HG02973 (cell line): Measurements from ENCODE around the gene RRBP1.

Source experiments
- ATAC-seq: cut with Tn5 transposase; IDR thresholded peaks from one replicate; pipeline ENCODE4 v1.9.1; 2021; ENCODE audit warnings: moderate library complexity; ENCODE audit not compliant: unreplicated experiment

Gene RRBP1, protein sequence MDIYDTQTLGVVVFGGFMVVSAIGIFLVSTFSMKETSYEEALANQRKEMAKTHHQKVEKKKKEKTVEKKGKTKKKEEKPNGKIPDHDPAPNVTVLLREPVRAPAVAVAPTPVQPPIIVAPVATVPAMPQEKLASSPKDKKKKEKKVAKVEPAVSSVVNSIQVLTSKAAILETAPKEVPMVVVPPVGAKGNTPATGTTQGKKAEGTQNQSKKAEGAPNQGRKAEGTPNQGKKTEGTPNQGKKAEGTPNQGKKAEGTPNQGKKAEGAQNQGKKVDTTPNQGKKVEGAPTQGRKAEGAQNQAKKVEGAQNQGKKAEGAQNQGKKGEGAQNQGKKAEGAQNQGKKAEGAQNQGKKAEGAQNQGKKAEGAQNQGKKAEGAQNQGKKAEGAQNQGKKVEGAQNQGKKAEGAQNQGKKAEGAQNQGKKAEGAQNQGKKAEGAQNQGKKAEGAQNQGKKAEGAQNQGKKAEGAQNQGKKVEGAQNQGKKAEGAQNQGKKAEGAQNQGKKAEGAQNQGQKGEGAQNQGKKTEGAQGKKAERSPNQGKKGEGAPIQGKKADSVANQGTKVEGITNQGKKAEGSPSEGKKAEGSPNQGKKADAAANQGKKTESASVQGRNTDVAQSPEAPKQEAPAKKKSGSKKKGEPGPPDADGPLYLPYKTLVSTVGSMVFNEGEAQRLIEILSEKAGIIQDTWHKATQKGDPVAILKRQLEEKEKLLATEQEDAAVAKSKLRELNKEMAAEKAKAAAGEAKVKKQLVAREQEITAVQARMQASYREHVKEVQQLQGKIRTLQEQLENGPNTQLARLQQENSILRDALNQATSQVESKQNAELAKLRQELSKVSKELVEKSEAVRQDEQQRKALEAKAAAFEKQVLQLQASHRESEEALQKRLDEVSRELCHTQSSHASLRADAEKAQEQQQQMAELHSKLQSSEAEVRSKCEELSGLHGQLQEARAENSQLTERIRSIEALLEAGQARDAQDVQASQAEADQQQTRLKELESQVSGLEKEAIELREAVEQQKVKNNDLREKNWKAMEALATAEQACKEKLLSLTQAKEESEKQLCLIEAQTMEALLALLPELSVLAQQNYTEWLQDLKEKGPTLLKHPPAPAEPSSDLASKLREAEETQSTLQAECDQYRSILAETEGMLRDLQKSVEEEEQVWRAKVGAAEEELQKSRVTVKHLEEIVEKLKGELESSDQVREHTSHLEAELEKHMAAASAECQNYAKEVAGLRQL (N-terminal part only)

DNA sequence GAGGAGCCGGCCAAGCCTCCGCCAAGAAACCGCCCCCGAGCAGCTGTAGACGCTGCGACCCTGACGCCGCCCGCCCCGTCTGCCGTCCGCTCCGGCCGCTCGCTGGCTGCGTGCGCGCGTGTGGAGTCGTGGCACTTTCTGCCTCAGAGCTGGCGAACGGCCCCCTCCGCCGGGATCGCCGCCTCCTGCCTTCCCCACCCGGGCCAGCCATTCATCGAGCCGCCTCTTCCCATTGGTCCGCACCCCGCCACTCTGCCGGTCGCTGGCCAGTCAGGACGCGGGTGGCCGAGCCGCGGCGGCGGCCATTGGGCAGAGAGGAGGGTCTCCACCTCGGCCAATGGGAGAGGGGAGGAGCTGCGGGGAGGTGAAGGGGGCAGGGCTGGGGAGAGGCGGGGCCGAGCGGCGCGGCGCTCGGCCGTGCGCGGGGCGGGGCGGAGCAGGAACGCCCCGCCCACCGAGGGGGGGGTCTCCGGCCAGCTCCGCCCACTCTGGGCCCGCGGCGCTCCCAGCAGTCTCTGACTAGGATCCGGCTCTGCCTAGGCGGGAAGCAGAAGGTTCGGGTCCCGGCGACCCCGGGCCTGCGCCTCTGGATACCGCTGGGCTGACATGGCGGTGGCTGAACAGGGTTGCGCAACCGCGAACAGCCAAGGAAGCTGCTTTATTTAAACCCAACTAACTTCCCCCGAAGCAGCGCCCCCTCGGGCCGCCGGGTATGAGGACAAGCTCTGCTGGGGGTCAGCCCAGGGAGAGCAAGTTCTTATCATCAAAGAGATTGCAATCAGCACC is at the start of gene RRBP1:
TSS of gene RRBP1 (minus strand) at position 140 of the 786 bp plus-strand sequence. CDS start 21,735 bp downstream, outside the sequence.
- peak; percentile 85 for ATAC-seq

DNA sequence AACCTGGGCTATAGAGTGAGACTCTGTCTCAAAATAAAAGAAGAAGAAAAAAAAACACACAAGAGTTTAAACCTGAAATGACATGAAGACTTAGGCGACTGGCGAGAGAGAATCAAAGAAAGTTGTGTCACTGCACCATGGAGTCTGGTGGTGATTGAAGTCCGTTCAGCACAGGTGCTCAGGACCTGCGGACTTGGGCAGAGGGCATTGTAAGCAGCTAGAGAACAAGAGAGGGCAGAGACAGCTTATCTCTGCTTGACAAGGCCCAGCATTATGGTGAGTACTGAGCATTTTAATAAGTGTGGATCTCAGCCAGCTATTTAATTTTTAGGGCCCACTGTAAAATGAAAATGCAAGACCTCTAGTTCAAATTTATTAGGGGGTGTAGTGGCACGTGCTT is 49.2 kb upstream of the RRBP1 start:
- ATAC-seq = no peak

DNA sequence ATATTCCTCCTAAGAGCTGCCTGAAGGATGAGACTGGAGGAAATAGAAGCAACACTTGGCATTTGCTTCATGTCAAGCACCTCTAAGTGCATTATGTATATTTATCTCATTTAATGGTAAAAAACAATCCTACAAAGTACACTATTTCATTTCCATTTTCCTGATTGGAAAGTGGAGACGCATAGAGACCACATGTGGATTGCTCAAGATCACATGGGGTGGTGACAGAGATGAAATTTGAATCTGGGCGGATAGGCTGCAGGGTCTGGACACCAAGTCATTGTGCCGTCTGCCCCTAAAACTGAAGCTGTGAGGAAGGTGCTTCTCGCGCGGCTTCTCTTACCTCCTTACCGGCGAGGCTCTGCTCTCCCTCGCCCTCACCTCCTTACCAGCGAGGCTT is 48.0 kb upstream of the RRBP1 start:
- ATAC-seq = no peak

DNA sequence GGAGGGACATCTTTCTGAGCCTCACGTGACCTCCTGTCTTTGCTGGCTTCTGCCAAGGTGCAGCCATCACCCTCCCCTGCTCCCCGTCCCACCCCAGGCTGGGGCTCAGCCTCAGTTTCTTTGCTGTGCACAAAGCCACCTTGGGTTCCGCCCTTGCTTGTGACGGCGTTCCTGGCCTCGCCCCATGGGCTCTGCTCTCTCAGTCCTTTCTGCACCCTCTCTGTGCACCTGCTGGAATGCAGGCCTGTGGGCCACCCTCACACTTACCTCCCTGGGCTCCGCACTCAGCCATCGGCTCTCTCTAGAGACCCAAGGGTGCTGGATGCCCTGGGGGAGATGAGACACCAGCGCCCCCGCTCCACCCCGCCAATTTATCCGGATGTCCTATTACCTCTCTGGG is 46.0 kb upstream of the RRBP1 start:
- ATAC-seq = no peak

DNA sequence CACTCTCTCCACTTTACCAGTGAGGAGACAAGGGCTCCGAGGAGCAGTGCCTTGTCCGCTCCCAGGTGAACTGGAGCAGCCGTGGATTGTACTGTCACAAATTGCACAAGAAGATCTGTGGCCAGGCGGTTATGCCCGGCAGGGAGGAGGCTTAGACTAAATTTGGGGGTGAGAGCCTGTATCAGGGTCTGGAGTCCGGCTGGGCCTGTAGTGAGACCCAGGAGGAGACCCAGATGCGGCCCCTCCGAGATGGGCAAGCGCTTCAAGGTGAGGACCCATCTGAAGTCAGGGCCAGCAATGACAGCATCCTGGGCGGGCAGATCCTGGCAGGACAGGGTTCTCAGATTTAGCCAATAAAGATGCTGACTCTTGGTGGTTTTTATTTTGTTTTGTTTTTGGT is 45.3 kb upstream of the RRBP1 start:
- ATAC-seq = no peak

DNA sequence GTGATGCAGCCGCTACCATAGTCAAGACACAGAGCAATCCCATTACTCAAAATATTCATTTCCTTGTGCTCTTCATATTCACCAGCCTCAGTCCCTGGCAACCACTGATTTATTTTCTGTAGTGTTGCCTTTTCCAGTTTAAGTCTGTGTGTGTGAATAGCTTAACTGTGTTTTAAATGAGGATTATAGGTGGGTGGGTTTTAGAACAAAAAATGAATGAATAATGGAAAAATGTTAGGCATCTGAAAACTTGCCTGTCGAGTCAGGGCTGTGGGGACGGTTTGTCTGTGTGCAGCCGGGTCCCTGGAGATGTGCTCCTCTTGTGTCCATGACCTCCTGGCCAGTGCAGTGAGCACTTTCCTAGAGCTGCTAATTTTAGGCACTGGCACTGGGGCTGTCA is 44.9 kb upstream of the RRBP1 start:
- no peak for ATAC-seq

DNA sequence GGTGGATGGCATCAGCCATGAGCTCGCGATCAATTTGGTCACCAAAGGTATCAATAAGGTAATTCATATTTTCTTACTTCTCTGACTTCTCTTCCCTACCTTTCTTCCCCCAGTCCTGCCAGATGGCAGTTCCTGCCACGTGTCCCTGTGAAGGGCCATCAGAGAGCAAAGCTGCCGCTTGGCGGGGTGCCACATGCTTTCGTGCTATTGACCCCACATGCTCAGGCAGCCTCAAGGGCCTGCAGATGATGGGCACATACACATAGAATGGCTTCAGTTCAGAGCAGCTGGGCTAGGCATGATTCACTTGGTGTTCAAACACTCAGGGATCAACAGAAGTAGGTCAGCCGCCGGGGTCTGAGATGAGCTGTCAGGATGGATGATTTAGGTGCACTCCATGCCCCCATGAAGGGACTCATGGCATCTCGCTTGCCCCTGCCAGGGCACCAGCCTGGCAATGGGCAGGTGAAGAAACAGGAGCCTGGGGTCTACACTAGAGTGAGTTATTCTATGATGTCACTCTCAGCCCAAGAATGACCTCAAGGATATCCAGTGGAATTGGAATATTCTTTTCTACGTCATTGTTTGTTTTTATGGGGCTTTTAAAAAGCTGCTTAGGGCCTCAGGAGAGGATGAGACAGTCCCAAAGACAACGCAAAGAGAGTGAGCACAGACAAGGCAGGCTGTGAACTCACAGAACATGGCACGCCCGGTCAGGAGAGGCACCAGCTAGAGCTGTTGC is 43.2 kb upstream of the RRBP1 start:
- no peak for ATAC-seq

DNA sequence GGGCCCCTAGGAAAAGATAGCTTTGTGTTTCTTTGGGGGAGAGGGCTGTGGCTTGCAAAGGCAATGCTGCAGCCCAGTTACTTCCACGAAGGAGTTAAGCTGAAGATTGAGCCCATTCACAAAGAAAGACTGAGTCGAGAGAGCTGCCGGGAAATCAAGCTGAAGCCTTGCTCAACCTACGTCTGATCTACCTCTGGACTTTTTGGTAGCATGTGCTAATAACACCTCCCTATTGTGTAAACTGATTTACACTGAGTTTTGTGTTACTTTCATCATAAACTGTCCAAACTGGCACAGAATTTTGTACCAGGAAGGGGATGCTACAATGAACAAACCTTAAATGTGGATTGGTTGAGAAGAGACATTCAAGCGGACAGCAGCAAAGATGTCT is 41.3 kb upstream of the RRBP1 start:
- ATAC-seq = no peak

DNA sequence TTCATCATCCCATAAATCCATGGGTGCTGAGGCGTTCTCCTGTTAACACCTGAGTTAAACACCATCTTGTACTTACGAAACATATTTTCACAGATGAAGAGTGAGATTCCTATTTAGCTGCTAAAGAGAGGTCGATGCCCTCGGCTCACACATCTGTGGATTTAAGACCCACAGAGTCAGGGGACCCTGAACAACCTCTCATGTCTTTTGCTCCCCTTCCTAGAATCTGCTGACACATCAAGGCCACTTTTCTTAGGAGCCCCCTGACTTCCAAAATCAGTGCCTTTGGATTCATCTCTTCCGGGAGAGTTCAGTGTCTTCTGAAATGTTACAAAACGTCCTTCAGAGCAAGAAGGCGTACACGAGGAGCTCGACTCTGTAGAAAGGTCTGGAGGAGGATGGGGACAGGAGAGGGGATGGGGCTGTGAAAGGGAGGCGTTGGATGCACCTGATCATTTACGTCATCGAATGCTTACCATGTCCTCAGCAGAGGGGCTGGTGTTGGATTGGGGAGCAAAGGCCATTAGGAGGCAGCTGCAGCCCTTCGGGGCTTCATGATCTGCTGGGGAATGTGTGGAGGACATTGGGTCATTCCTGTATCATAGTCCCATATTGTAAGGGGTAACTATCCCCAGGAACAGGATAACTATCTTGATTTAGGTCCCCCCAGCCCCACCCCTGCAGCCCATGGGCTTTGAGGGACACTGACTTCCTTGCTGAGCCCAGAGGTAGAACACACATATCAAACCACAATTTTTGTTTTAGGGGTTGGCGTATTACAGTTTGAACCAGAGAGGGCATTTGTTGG is 40.7 kb upstream of the RRBP1 start:
- ATAC-seq = no peak

DNA sequence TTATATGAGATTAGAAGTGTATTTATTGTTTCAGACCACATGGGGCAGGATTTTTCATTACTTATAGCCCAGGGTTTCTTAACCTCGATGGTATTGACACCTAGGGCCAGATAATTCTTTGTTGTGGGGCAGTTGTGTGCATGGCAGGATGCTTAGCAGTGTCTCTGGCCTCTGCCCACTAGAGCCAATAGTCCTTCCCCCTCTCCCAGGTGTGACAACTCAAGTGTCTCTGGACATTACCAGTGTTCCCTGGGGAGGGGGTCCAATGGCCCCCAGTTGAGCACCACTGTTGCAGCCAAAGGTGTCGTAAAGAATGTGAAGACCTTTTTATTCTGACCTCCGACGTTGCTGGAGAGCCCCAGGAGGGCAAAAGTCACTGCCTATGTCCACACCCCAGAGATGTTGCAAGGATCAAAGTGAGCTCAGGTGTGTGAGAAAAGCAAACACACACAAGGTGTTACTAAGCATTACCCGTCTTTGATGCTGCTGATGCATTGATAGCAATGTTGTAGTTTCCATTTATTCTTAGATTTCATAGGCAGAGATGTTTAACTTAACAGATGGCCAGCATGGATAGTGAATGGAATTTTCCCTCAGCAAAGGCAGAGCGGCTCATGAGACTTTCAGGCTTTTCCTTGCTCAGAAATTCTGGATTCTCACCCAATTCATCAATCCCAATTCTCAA is 39.9 kb upstream of the RRBP1 start:
- no peak for ATAC-seq

DNA sequence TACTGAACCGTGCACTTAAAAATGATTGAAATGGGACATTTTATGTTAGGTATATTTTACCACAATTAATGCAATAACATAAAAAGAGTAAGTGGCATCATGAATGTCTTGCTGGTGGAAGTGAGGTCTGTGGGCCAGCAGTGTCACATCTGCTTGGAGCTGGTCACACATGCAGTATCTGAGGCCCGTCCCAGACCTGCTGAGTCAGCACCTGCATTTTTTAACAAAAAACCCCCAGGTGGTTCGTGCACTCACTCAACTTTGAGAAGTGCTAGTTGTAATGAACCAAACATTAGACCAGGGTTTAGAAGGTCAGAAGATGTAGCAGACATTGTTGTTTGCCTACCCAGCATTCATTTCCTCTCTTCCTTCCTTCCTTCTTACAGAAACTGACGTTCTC is 38.7 kb upstream of the RRBP1 start:
- ATAC-seq = no peak

DNA sequence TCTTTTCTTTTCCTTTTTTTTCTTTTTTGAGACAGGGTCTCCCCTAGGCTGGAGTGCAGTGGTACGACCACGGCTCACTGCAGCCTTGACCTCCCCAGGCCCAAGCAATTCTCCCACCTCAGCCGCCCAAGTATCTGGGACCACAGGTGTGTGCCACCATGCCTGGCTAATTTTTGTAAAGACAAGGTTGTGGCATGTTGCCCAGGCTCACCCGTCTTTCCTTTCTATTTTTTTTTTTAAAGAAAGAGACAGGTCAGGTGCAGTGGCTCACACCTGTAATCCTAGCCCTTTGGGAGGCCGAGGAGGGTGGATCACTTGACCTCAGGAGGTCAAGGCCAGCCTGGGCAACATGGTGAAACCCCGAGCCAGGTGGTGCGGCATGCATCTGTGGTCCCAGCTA is 34.3 kb upstream of the RRBP1 start:
- no peak for ATAC-seq

DNA sequence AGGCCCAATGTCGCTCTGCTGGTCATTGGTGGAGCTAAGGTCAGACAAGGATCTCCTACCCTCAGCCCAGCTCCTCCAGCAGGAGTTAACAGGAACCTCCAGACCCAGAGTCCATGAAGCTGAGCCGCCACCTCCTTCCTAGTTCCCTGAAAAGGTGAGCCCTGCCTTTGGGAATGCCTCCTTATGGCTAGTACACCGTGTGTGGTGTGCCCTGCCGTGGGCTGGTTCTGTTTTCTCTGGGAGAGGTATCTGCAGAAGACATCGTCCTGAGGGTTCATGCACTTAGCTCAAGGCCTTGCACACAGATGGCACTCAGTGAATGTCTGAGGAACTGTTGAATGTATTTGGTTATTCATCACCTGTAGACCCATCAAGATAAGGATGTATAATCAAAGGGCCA is 33.0 kb upstream of the RRBP1 start:
- no peak for ATAC-seq

DNA sequence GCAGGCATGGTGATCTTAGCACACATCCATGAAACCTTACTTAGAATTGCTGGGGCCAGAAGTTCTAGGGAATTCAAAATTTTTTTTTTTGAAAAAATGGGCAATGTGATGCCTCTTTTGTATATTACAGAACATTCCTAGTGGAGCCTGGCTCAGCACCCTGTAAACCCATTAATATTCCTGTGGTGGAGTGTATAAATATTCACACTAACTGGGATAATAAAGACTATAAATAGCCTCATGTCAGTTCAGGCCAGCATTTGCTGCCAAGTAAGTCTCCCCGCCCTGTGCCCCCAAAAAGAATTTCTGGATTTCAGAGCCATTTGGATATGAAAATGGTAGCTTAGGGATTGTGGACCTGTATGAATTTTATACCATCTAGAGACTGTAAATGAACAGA is 32.6 kb upstream of the RRBP1 start:
- no peak for ATAC-seq

DNA sequence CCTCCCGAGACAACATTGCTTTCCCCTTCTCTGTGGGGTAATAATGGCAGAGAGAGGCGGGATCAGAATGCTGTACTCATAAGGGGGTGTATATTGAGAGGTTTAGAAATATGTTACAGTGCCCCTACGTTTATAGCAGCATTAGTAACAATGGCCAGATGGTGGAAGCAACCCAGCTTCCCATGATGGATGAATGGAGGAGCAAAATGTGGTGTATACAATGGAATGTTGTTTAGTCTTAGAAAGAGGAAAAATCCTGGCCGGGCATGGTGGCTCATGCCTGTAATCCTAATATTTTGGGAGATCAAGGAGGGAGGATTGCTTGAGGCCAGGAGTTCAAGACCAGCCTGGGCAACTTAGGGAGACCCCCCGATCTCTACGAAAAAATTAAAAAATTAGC is 30.7 kb upstream of the RRBP1 start:
- ATAC-seq = no peak

DNA sequence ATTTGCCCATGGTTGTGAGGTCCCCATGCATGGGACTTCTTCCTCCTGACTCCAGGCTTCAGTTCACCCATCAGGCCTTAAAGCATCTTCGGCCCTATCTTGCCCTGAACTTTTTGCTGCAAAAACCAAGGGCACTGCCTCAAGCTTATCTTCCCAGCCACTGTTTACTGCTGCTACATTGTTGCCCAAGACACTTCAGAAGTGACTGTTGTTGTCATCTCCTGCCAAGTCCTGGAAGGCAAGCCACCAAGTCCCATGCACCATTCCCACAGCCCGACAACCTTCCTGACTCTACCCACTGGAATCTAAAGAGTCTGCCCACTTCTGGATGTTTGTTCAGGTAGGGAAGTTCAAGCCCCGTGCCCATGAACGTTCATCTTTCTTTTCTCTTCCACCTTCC is 30.2 kb upstream of the RRBP1 start:
- no peak for ATAC-seq

DNA sequence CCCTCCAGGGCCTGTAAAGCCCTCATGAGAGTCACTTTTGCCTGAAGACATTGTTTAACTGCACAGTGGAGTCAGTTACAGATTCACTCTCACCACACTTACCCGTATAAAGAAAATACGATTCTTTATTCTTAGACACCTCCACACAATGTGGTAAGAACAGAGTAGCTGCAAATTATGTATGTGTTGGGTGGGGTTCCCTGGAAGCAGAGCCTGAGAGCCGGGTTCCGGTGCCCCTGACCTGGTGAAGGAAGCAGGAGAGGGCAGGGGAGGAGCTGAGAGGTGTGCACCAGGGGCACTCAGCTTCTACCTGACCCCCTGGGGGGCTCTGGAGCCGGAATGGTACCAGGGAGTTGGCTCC is 29.2 kb upstream of the RRBP1 start:
- ATAC-seq = no peak

DNA sequence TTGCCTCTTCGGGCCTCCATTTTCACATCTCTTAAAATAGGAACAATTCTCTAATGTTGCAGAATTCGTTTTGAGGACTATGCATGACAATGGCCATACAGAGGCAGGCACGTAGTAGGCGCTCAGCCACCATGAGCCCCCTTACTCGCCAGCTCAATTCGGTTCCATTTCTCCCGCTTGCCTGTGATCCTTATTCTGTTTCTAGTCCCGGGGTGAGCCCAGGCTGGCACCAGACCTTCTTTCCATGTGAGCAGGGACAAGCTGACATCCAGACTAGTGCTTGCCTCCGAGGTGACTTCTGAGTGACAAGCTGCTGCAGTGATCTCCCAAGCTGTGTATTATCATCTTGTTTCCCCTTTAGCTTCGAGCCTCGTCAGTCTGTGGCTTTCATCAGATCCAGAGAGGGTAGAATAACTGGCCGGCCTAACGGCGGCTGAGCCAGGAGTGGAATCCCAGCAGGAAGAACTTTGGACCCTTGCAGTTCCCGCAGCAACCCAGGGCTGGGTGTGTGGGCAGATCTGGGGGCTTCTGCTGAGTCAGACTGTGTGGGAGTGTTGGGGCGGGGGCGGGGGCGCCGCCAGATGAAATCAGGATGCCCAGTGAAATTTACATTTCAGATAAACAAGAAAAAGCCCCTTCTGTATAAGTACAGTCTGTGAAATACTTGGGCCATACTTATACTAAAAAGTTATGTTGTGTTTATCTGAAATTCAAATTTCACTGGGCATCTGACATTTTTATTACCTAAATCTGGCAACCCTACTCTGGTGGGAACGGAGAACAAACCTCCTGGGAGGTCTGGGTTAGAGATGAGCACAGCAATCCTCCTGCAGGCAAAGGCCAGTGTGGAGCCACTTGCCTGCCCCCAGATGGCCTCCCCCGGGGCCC is 28.6 kb upstream of the RRBP1 start:
- ATAC-seq = no peak
